ENCODE measurements around the gene PLCL2. TPM values are rescaled to one million over a fixed set of nuclear protein-coding genes. Genes with fewer than 3 reads are reported as not detected.

The PLCL2 gene
- total and polyA plus RNA-seq, 4 donors = 1.5 to 16.5 (median 9.4) TPM

DNA sequence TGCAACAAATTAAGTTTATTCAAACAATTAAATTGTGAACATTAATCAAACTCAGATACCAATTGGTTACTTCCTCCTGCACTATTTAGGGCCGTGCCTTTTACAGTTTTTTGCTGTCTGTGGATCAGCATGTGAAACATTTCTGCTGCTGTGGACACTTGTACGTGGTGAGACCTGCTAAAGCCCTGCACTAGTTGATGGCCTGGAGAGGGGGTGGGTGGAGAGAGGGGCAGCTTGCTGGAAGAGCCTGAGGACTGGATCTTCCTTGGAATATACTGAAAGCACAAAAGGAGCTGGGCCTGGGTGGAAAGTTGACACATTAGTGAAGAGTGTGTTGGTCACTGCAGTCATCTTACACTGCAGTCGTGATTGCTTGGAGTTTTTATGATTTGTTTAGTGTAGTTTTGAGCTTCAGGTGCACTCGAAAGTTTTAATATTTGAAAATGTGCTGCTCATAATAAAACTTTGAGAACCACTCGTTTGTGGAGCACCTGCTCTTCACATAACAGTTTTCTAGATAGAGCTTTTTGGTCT is 11.4 kb downstream of the PLCL2 start:
- WGBS = 80% methylated on average over 5 of the region's 5 CpGs
- peaks cover 0 to 31% (median 7%) of the 10 kb centered on the region in 4 donors for H3K4me1 ChIP-seq (ENCODE audit: control insufficient read depth in 4 of 4, insufficient read depth in 4 of 4, low read length in 3 of 4)
- DNase-seq (ENCODE audit: low spot score) = no peak
- no peaks in the 10 kb centered on the region for H3K36me3 ChIP-seq (ENCODE audit: control insufficient read depth in 4 of 4, insufficient read depth in 3 of 4, low read depth in 1 of 4, low read length in 3 of 4)
- H3K9ac ChIP-seq (ENCODE audit: low read depth in 1 of 2, low read length in 2 of 2) = no peak overlapping the region
- no peaks in the 10 kb centered on the region for H3K27me3 ChIP-seq (ENCODE audit: control insufficient read depth in 4 of 4, insufficient read depth in 4 of 4, low read length in 3 of 4)
- H3K9me3 ChIP-seq (ENCODE audit: control insufficient read depth in 4 of 4, low read length in 3 of 4) = no peaks in the 10 kb centered on the region
- TF ChIP-seq FOXA2 (IDR thresholded peaks at IDR 0.05) = no peak
- no peak overlapping the region for H3K4me3 ChIP-seq (ENCODE audit: low read depth in 1 of 3, low read length in 3 of 3)
- no peak overlapping the region for H3K27ac ChIP-seq (ENCODE audit: low read depth in 1 of 2, low read length in 2 of 2)

DNA sequence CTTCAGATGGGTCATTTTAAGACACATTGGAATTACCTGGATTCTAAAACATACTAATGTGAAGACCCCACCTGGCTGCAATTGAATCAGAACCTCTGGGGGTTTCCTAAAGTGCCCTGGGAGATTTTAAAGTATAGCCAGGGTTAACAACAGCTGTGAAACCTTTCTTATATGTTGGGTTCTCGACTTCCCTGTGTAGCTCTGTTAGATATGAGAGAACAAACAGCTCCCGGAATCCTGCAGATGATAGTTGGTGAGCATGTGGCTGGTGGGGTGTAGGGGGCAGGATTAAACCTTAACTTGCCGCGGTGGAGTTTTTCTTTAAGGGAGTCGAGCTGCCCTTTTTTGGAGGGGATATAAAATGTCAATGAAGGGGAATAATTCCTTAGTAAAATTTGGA is 12.1 kb downstream of the PLCL2 start:
- no peak overlapping the region for H3K27ac ChIP-seq (ENCODE audit: low read depth in 1 of 2, low read length in 2 of 2)
- H3K27me3 ChIP-seq (ENCODE audit: control insufficient read depth in 4 of 4, insufficient read depth in 4 of 4, low read length in 3 of 4) = no peaks in the 10 kb centered on the region
- no peak for TF ChIP-seq HNF4A (conservative IDR thresholded peaks at IDR 0.05)
- no peak for TF ChIP-seq GABPA (IDR thresholded peaks at IDR 0.05 in 1 of 2, conservative IDR thresholded peaks at IDR 0.05 in 1 of 2)
- no peak for TF ChIP-seq HNF4G (IDR thresholded peaks at IDR 0.05)
- no peak for TF ChIP-seq TAF1 (conservative IDR thresholded peaks at IDR 0.05)
- TF ChIP-seq, protein P1, sequence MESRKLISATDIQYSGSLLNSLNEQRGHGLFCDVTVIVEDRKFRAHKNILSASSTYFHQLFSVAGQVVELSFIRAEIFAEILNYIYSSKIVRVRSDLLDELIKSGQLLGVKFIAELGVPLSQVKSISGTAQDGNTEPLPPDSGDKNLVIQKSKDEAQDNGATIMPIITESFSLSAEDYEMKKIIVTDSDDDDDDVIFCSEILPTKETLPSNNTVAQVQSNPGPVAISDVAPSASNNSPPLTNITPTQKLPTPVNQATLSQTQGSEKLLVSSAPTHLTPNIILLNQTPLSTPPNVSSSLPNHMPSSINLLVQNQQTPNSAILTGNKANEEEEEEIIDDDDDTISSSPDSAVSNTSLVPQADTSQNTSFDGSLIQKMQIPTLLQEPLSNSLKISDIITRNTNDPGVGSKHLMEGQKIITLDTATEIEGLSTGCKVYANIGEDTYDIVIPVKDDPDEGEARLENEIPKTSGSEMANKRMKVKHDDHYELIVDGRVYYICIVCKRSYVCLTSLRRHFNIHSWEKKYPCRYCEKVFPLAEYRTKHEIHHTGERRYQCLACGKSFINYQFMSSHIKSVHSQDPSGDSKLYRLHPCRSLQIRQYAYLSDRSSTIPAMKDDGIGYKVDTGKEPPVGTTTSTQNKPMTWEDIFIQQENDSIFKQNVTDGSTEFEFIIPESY (IDR thresholded peaks at IDR 0.05) = no peak
- TF ChIP-seq FOXA1 (IDR thresholded peaks at IDR 0.05) = no peak
- no peaks in the 10 kb centered on the region for H3K9me3 ChIP-seq (ENCODE audit: control insufficient read depth in 4 of 4, low read length in 3 of 4)
- H3K4me3 ChIP-seq (ENCODE audit: low read depth in 1 of 3, low read length in 3 of 3) = no peak overlapping the region
- no peak for DNase-seq (ENCODE audit: low spot score)
- no peaks in the 10 kb centered on the region for H3K36me3 ChIP-seq (ENCODE audit: control insufficient read depth in 4 of 4, insufficient read depth in 3 of 4, low read depth in 1 of 4, low read length in 3 of 4)
- peaks cover 0 to 27% (median 7%) of the 10 kb centered on the region in 4 donors for H3K4me1 ChIP-seq (ENCODE audit: control insufficient read depth in 4 of 4, insufficient read depth in 4 of 4, low read length in 3 of 4)
- no peak overlapping the region for H3K9ac ChIP-seq (ENCODE audit: low read depth in 1 of 2, low read length in 2 of 2)
- 71% methylated on average over 5 of the region's 5 CpGs for WGBS

DNA sequence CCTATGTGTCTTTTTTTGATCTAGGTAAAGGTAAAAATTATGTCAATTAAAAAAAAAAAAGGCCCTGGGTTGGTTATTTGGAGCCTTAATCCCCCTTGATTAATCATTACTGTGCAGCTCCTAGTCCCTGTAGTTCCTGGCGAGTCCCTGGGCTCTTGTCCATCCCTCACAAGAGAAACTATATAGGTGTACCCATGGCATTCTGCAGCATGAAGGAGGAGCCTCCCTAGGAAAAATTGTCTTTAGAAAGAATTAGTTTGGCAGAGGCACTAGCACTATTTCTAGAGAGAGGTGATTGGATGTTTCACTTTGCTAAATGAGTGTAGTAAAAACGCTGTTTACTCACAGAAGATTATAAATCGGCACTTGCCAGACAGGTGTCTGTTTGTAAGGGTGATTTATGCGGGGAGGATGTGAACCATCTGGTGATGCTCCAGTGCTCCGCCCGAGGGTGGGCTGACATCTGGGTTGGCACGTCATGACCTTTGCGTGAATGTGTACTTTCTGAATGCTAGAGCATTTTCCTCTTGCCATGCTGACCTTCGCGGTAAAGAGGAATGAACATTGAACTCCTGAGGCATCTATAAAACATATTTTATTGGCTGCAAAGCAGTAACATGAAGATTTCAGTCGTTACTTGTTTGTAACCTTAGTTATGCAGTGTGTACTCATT is 12.6 kb downstream of the PLCL2 start:
- WGBS = 36% methylated on average over 11 of the region's 11 CpGs
- Histone ChIP-seq H3K4me3 (ENCODE audit: low read depth in 1 of 3, low read length in 3 of 3) (peak overlapping the region in 2 of 3 donors; percentile 30 to 42), H3K9me3 (ENCODE audit: control insufficient read depth in 4 of 4, low read length in 3 of 4) (no peaks in the 10 kb centered on the region), H3K36me3 (ENCODE audit: control insufficient read depth in 4 of 4, insufficient read depth in 3 of 4, low read depth in 1 of 4, low read length in 3 of 4) (no peaks in the 10 kb centered on the region), H3K27me3 (ENCODE audit: control insufficient read depth in 4 of 4, insufficient read depth in 4 of 4, low read length in 3 of 4) (no peaks in the 10 kb centered on the region), H3K27ac (ENCODE audit: low read depth in 1 of 2, low read length in 2 of 2) (peak overlapping the region in 1 of 2 donors; percentile 33), H3K4me1 (ENCODE audit: control insufficient read depth in 4 of 4, insufficient read depth in 4 of 4, low read length in 3 of 4) (peaks cover 0 to 27% (median 7%) of the 10 kb centered on the region in 4 donors), H3K9ac (ENCODE audit: low read depth in 1 of 2, low read length in 2 of 2) (peak overlapping the region in 1 of 2 donors; percentile 29)
- DNase-seq (ENCODE audit: low spot score) = no peak
- no peak for TF ChIP-seq FOXA1 (IDR thresholded peaks at IDR 0.05)
- TF ChIP-seq NR2F2 (IDR thresholded peaks at IDR 0.05) = no peak
- TF ChIP-seq EGR1 (IDR thresholded peaks at IDR 0.05; ENCODE audit: low read depth in 2 of 2) = no peak

DNA sequence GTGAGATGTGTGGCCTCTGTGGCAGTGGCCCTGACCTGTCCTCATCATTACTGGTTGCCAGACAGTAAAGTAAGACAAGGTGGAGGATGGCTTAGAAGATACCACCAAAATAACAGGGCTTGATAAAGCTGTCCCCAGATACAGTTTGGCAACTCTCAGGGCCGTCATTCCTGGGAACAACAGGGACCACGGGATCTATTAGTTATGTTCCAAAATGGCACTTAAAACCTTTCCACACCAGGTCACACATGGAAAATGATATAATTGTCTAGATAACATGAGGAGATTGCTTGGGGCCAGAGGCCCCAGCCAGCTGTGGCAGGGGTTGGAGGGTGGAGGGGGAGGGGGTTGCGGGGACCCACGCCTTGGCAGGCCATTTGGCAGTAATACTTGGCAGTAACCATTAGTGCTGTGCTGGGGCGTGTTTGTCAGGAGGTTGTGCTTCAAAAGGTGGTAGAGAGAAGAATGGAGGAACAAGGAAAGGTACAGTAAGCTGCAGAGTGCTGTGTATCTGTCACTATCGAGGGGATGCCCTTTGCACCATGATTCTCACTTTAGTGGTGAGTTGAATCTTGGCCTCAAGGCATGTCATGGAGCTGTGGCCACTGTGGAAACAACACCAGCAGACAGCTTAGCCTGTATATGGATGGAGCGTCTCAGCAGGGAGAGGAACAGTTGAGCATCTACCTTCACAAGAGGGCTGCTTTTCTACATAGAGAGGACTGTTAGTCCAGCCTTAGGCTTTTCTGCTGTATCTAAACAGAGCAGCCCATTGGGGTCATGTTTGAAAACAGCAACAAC is 14.0 kb downstream of the PLCL2 start:
- H3K4me3 ChIP-seq (ENCODE audit: low read depth in 1 of 3, low read length in 3 of 3) = no peak overlapping the region
- H3K9ac ChIP-seq (ENCODE audit: low read depth in 1 of 2, low read length in 2 of 2) = no peak overlapping the region
- H3K9me3 ChIP-seq (ENCODE audit: control insufficient read depth in 4 of 4, low read length in 3 of 4) = no peaks in the 10 kb centered on the region
- no peaks in the 10 kb centered on the region for H3K36me3 ChIP-seq (ENCODE audit: control insufficient read depth in 4 of 4, insufficient read depth in 3 of 4, low read depth in 1 of 4, low read length in 3 of 4)
- peaks cover 0 to 32% (median 7%) of the 10 kb centered on the region in 4 donors for H3K4me1 ChIP-seq (ENCODE audit: control insufficient read depth in 4 of 4, insufficient read depth in 4 of 4, low read length in 3 of 4)
- DNase-seq (ENCODE audit: low spot score) = no peak
- no peaks in the 10 kb centered on the region for H3K27me3 ChIP-seq (ENCODE audit: control insufficient read depth in 4 of 4, insufficient read depth in 4 of 4, low read length in 3 of 4)
- no peak overlapping the region for H3K27ac ChIP-seq (ENCODE audit: low read depth in 1 of 2, low read length in 2 of 2)
- WGBS = 84% methylated on average over 7 of the region's 7 CpGs
- TF ChIP-seq, protein P1 (IDR thresholded peaks at IDR 0.05) = no peak
- TF ChIP-seq SP1 (IDR thresholded peaks at IDR 0.05) (no peak), TAF1 (conservative IDR thresholded peaks at IDR 0.05) (no peak), HNF4G (IDR thresholded peaks at IDR 0.05) (no peak), HNF4A (conservative IDR thresholded peaks at IDR 0.05) (no peak), EGR1 (IDR thresholded peaks at IDR 0.05; ENCODE audit: low read depth in 2 of 2) (no peak), NR2F2 (IDR thresholded peaks at IDR 0.05) (no peak), RAD21 (IDR thresholded peaks at IDR 0.05) (no peak), FOXA2 (IDR thresholded peaks at IDR 0.05) (no peak), RXRA (IDR thresholded peaks at IDR 0.05) (no peak)
- TF ChIP-seq, protein P2, sequence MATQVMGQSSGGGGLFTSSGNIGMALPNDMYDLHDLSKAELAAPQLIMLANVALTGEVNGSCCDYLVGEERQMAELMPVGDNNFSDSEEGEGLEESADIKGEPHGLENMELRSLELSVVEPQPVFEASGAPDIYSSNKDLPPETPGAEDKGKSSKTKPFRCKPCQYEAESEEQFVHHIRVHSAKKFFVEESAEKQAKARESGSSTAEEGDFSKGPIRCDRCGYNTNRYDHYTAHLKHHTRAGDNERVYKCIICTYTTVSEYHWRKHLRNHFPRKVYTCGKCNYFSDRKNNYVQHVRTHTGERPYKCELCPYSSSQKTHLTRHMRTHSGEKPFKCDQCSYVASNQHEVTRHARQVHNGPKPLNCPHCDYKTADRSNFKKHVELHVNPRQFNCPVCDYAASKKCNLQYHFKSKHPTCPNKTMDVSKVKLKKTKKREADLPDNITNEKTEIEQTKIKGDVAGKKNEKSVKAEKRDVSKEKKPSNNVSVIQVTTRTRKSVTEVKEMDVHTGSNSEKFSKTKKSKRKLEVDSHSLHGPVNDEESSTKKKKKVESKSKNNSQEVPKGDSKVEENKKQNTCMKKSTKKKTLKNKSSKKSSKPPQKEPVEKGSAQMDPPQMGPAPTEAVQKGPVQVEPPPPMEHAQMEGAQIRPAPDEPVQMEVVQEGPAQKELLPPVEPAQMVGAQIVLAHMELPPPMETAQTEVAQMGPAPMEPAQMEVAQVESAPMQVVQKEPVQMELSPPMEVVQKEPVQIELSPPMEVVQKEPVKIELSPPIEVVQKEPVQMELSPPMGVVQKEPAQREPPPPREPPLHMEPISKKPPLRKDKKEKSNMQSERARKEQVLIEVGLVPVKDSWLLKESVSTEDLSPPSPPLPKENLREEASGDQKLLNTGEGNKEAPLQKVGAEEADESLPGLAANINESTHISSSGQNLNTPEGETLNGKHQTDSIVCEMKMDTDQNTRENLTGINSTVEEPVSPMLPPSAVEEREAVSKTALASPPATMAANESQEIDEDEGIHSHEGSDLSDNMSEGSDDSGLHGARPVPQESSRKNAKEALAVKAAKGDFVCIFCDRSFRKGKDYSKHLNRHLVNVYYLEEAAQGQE (IDR thresholded peaks at IDR 0.05) = no peak
